Measurements from ENCODE around the gene DMKN.

Gene DMKN

GRCh38 chr19:35513628-35514281 lies at the start of gene DMKN:
Gene DMKN (minus strand): TSS chr19:35513649. CDS start chr19:35513475, 174 bp downstream.
- DNase-seq, result no peak

- no peak for DNase-seq
Measured at GRCh38 chr19:35562776-35563175, 49.3 kb upstream of the DMKN start.

GRCh38 chr19:35562336-35562735 lies 48.9 kb upstream of the DMKN start:
- DNase-seq, result no peak

- no peak for DNase-seq
Measured at GRCh38 chr19:35561436-35561835, 48.0 kb upstream of the DMKN start.

GRCh38 chr19:35560677-35561076 lies 47.2 kb upstream of the DMKN start:
- DNase-seq, result no peak

GRCh38 chr19:35560271-35560670 lies 46.8 kb upstream of the DMKN start:
- no peak for DNase-seq

GRCh38 chr19:35559781-35560180 lies 46.3 kb upstream of the DMKN start:
- DNase-seq, result no peak

- peak; percentile 15 to 27 for DNase-seq
Measured at GRCh38 chr19:35559281-35559659, 45.8 kb upstream of the DMKN start.

- no peak for DNase-seq
Measured at GRCh38 chr19:35558400-35559280, 45.2 kb upstream of the DMKN start.

GRCh38 chr19:35557539-35558399 lies 44.3 kb upstream of the DMKN start:
- DNase-seq, result no peak

GRCh38 chr19:35556846-35557538 lies 43.5 kb upstream of the DMKN start:
- no peak for DNase-seq

GRCh38 chr19:35556025-35556590 lies 42.7 kb upstream of the DMKN start:
- no peak for DNase-seq

- no peak for DNase-seq
Measured at GRCh38 chr19:35555301-35556005, 42.0 kb upstream of the DMKN start.

- DNase-seq, result no peak
Measured at GRCh38 chr19:35554076-35554475, 40.6 kb upstream of the DMKN start.

- DNase-seq, result no peak
Measured at GRCh38 chr19:35553385-35554000, 40.0 kb upstream of the DMKN start.

GRCh38 chr19:35552534-35553384 lies 39.3 kb upstream of the DMKN start:
- no peak for DNase-seq

- DNase-seq, result no peak
Measured at GRCh38 chr19:35551091-35551810, 37.8 kb upstream of the DMKN start.

GRCh38 chr19:35549879-35550523 lies 36.6 kb upstream of the DMKN start:
- DNase-seq, result no peak

Measured in Kasumi-1 (cell line).